H9 (cell line): ENCODE measurements around the gene TYW1. TPM values are rescaled to one million over a fixed set of nuclear protein-coding genes. Genes with fewer than 3 reads are reported as not detected.
"Not testable (repeated sequence)": the region's sequence is repeated elsewhere in the genome, so short reads cannot be mapped to it uniquely, and the experiment has no call there.

Experiments used
- DNase-seq: peaks from one replicate; pipeline ENCODE4 v3.0.0-alpha.2; 2017
- H2AFZ ChIP-seq: one replicate; pipeline ENCODE4 v1.6.1; 2013; ENCODE audit warnings: mild to moderate bottlenecking, low read length, control low read depth, moderate library complexity
- H2AK5ac ChIP-seq: 2 replicates; pipeline ENCODE4 v1.6.1; 2013; ENCODE audit warnings: low read length, control low read depth, mixed read lengths; ENCODE audit not compliant: insufficient read length
- H2BK120ac ChIP-seq: one replicate; pipeline ENCODE4 v1.6.1; 2013; ENCODE audit warnings: low read depth, mild to moderate bottlenecking, low read length, control low read depth, inconsistent platforms; ENCODE audit not compliant: poor library complexity, severe bottlenecking
- H2BK12ac ChIP-seq: 2 replicates; pipeline ENCODE4 v1.6.1; 2013; ENCODE audit warnings: low read length, control low read depth, mixed read lengths, low read depth; ENCODE audit not compliant: insufficient read length
- H2BK15ac ChIP-seq: 2 replicates; pipeline ENCODE4 v1.6.1; 2013; ENCODE audit warnings: low read depth, low read length, control low read depth
- H2BK20ac ChIP-seq: one replicate; pipeline ENCODE4 v1.6.1; 2013; ENCODE audit warnings: low read depth, mild to moderate bottlenecking, low read length, control low read depth, inconsistent platforms; ENCODE audit not compliant: poor library complexity, severe bottlenecking
- H2BK5ac ChIP-seq: 2 replicates; pipeline ENCODE4 v1.6.1; 2013; ENCODE audit warnings: low read length, control low read depth, mixed read lengths; ENCODE audit not compliant: insufficient read length
- H3K14ac ChIP-seq: 2 replicates; pipeline ENCODE4 v1.6.1; 2013; ENCODE audit warnings: low read length, control low read depth; ENCODE audit not compliant: insufficient read depth
- H3K18ac ChIP-seq: 2 replicates; pipeline ENCODE4 v1.6.1; 2013; ENCODE audit warnings: low read depth, mild to moderate bottlenecking, mixed read lengths, low read length, control low read depth; ENCODE audit not compliant: insufficient read length
- H3K23ac ChIP-seq: 2 replicates; pipeline ENCODE4 v1.6.1; 2013; ENCODE audit warnings: low read length, control low read depth, mixed read lengths, low read depth; ENCODE audit not compliant: insufficient read length
- H3K23me2 ChIP-seq: 2 replicates; pipeline ENCODE4 v1.6.1; 2013; ENCODE audit warnings: low read depth, mild to moderate bottlenecking, mixed read lengths, low read length, control low read depth; ENCODE audit not compliant: insufficient read length, poor library complexity, severe bottlenecking
- H3K27ac ChIP-seq: 2 replicates; pipeline ENCODE4 v1.5.1; 2013; ENCODE audit warnings: low read length, control low read depth, mixed read lengths, low read depth; ENCODE audit not compliant: insufficient read length
- H3K27me3 ChIP-seq: 2 replicates; pipeline ENCODE4 v1.6.1; 2013; ENCODE audit warnings: low read length, control low read depth, inconsistent platforms; ENCODE audit not compliant: insufficient read depth
- H3K4ac ChIP-seq: 2 replicates; pipeline ENCODE4 v1.6.1; 2013; ENCODE audit warnings: low read depth, mild to moderate bottlenecking, control low read depth, inconsistent platforms, low read length, moderate library complexity
- H3K4me1 ChIP-seq: 2 replicates; pipeline ENCODE4 v1.6.1; 2013; ENCODE audit warnings: low read length, control low read depth, inconsistent platforms; ENCODE audit not compliant: insufficient read depth
- H3K4me2 ChIP-seq: 2 replicates; pipeline ENCODE4 v1.6.1; 2013; ENCODE audit warnings: low read length, control low read depth, mixed read lengths; ENCODE audit not compliant: insufficient read length, insufficient read depth
- H3K56ac ChIP-seq: 2 replicates; pipeline ENCODE4 v1.6.1; 2013; ENCODE audit warnings: low read depth, mild to moderate bottlenecking, mixed read lengths, low read length, control low read depth; ENCODE audit not compliant: insufficient read length
- H3K79me1 ChIP-seq: 2 replicates; pipeline ENCODE4 v1.6.1; 2013; ENCODE audit warnings: low read depth, mild to moderate bottlenecking, moderate library complexity, low read length, control low read depth, inconsistent platforms; ENCODE audit not compliant: insufficient read depth, poor library complexity, severe bottlenecking
- H3K79me2 ChIP-seq: 2 replicates; pipeline ENCODE4 v1.6.1; 2013; ENCODE audit warnings: low read length, control low read depth, inconsistent platforms; ENCODE audit not compliant: insufficient read depth
- H3K9ac ChIP-seq: 2 replicates; pipeline ENCODE4 v1.6.1; 2013; ENCODE audit warnings: low read length, control low read depth, mixed read lengths; ENCODE audit not compliant: insufficient read length; ENCODE audit errors: extremely low read depth
- H3K9me3 ChIP-seq: one replicate; pipeline ENCODE4 v1.6.1; 2013; ENCODE audit warnings: low read depth, low read length, inconsistent platforms; ENCODE audit not compliant: control insufficient read depth
- H3T11ph ChIP-seq: one replicate; pipeline ENCODE4 v1.6.1; 2013; ENCODE audit warnings: mild to moderate bottlenecking, low read length, control low read depth, inconsistent platforms
- H4K20me1 ChIP-seq: one replicate; pipeline ENCODE4 v1.6.1; 2013; ENCODE audit not compliant: control insufficient read depth, insufficient read length, insufficient read depth
- H4K5ac ChIP-seq: 2 replicates; pipeline ENCODE4 v1.6.1; 2013; ENCODE audit warnings: low read depth, mild to moderate bottlenecking, mixed read lengths, low read length, control low read depth; ENCODE audit not compliant: insufficient read length
- H4K8ac ChIP-seq: replicated peaks from 2 replicates; pipeline ENCODE4 v1.6.1; 2013; ENCODE audit warnings: low read length, control low read depth, mixed read lengths, low read depth; ENCODE audit not compliant: insufficient read length
- H4K91ac ChIP-seq: 2 replicates; pipeline ENCODE4 v1.6.1; 2013; ENCODE audit warnings: low read depth, mild to moderate bottlenecking, moderate library complexity, mixed read lengths, low read length, control low read depth; ENCODE audit not compliant: insufficient read length
- H3K27ac Mint-ChIP-seq, 3 experiments: 2 replicates in 2 of 3; 3 replicates in 1 of 3; pipeline ENCODE4 v1.8.0; 2020 to 2021; ENCODE audit warnings: mixed read lengths in 3 of 3, mild to moderate bottlenecking in 1 of 3, moderate library complexity in 1 of 3
- H3K27me3 Mint-ChIP-seq: 2 replicates; pipeline ENCODE4 v1.8.0; 2021; ENCODE audit warnings: low read depth, mild to moderate bottlenecking, moderate library complexity, mixed read lengths
- H3K36me3 Mint-ChIP-seq, 3 experiments: 2 replicates in 2 of 3; 3 replicates in 1 of 3; pipeline ENCODE4 v1.8.0; 2020 to 2021; ENCODE audit warnings: low read depth in 3 of 3, mixed read lengths in 3 of 3; ENCODE audit not compliant: insufficient read depth in 1 of 3
- H3K4me1 Mint-ChIP-seq, 2 experiments: 2 replicates each; pipeline ENCODE4 v1.8.0; 2020; ENCODE audit warnings: mixed read lengths in 2 of 2
- H3K4me3 Mint-ChIP-seq, 2 experiments: 2 replicates in 1 of 2; 3 replicates in 1 of 2; pipeline ENCODE4 v1.8.0; 2020 to 2021; ENCODE audit warnings: mild to moderate bottlenecking in 2 of 2, mixed read lengths in 2 of 2, moderate library complexity in 1 of 2
- H3K9me3 Mint-ChIP-seq, 2 experiments: 2 replicates in 1 of 2; 3 replicates in 1 of 2; pipeline ENCODE4 v1.8.0; 2020; ENCODE audit warnings: mild to moderate bottlenecking in 2 of 2, mixed read lengths in 2 of 2, moderate library complexity in 1 of 2
- WGBS: extraction: QIAGEN DNeasy Blood & Tissue Kit; methylation state at CpG from one replicate; pipeline ENCODE4 v1.1.7; 2013; ENCODE audit warnings: missing lambda C conversion rate, low lambda C conversion rate, mixed read lengths; ENCODE audit not compliant: insufficient read length; ENCODE audit errors: extremely low coverage; 5-methylcytosine and 5-hydroxymethylcytosine counted together
- total RNA-seq: library from RNA; stranded (reverse); gene quantifications from 2 replicates; pipeline ENCODE4 v1.2.1, GENCODE V29; 2021

Gene TYW1
- total RNA-seq, 1 experiment from 2014 or later: 22.3 TPM

- H3K79me1 ChIP-seq, H3K9me3 ChIP-seq, H3K9me3 Mint-ChIP-seq, H3K27ac Mint-ChIP-seq, H3K4me1 ChIP-seq, H3K23ac ChIP-seq, H3K14ac ChIP-seq, H2BK120ac ChIP-seq, H3K56ac ChIP-seq, H3K9ac ChIP-seq, H3K4me3 Mint-ChIP-seq, H2BK15ac ChIP-seq, H4K5ac ChIP-seq, H2BK12ac ChIP-seq, H3K23me2 ChIP-seq, H2BK20ac ChIP-seq, H3K79me2 ChIP-seq, DNase-seq, H2AFZ ChIP-seq, H3K18ac ChIP-seq, H2AK5ac ChIP-seq, H3K4me1 Mint-ChIP-seq, H3K4ac ChIP-seq, H3K27me3 Mint-ChIP-seq, H3T11ph ChIP-seq, H3K36me3 Mint-ChIP-seq, H4K91ac ChIP-seq, H3K4me2 ChIP-seq, H3K27me3 ChIP-seq, H4K20me1 ChIP-seq, H3K27ac ChIP-seq, H4K8ac ChIP-seq, H2BK5ac ChIP-seq: not testable (repeated sequence)
- WGBS: no CpG with 5 or more reads among the region's 4 CpGs
These were observed 139.2 kb downstream of the TYW1 start for GRCh38 chr7:67135617-67136486.

- not testable (repeated sequence) for H3K27ac ChIP-seq, H2AFZ ChIP-seq, H3K27me3 Mint-ChIP-seq, H2AK5ac ChIP-seq, H3K4me3 Mint-ChIP-seq, H3K79me2 ChIP-seq, H3K4ac ChIP-seq, H4K8ac ChIP-seq, H2BK5ac ChIP-seq, H3K56ac ChIP-seq, H3K79me1 ChIP-seq, H3K4me1 Mint-ChIP-seq, H3K9me3 Mint-ChIP-seq, H3K9ac ChIP-seq, H3K4me2 ChIP-seq, H2BK20ac ChIP-seq, H3K14ac ChIP-seq, H4K5ac ChIP-seq, H3K9me3 ChIP-seq, H4K20me1 ChIP-seq, H3T11ph ChIP-seq, H4K91ac ChIP-seq, H3K23me2 ChIP-seq, H3K23ac ChIP-seq, H3K36me3 Mint-ChIP-seq, DNase-seq, H2BK120ac ChIP-seq, H3K4me1 ChIP-seq, H3K18ac ChIP-seq, H2BK12ac ChIP-seq, H2BK15ac ChIP-seq, H3K27me3 ChIP-seq
- peak overlapping the region in 1 of 3 experiments; percentile 11; a peak in 1 of 7 replicates for H3K27ac Mint-ChIP-seq
- WGBS: no CpG with 5 or more reads among the region's 3 CpGs
These were observed 140.9 kb downstream of the TYW1 start for GRCh38 chr7:67137489-67137888.
